GM19099 (cell line): Measurements from ENCODE around the gene MBL2.

ENCODE experiments used
- POLR2A ChIP-seq: IDR thresholded peaks from 3 replicates; pipeline ENCODE4 v1.6.1; 2011; ENCODE audit warnings: low read depth; ENCODE audit not compliant: insufficient read length; ENCODE audit errors: extremely low read depth

Gene MBL2

DNA sequence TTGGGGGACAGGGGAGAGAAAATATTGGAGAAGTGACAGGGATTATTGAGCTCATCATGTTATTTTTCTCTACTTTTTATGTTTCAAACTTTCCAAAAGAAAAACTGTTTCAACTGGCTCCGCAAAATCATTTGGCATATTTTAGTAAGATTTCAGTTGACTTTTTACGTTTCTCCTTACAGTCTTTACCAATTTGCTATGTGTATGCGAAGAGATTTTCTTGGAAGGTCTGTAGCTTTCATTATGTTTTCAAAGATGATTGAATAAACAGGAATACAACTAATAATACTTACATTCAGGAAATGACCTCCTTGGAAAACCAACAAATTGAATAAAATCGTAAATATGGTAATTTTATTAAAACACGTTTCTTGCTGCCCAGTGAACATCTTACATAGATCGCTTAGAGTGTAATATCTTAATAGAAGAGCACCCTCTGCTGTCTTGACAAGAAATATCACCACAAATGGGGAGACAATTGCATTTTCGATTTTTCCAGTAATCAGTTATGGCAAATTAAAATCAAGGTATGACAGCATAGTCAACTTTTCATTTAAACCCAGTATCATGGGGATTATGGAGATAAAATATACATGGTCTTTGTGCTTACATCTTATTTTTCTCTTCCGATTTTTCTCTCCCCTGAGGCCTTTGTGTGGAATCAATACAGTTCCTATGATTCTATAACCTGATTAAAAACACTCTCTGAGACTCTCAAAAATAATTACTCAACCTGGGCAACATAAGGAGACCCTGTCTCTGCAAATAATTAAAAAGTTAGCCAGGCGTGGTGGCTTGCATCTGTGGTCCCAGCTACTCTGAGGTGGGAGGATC, 43.1 kb downstream of the MBL2 start:
- no peak for TF ChIP-seq POLR2A

GRCh38 chr10:52720018-52720417, 52.6 kb downstream of the MBL2 start:
- no peak for TF ChIP-seq POLR2A
